HepG2 (cell line): ENCODE measurements around the gene HDGF. TPM values are rescaled to one million over a fixed set of nuclear protein-coding genes. Genes with fewer than 3 reads are reported as not detected.

Experiments
- CCAR2 ChIP-seq: fragments of 200-400 bp; formaldehyde crosslinking; optimal IDR thresholded peaks from 2 replicates; pipeline ENCODE3; 2018; ENCODE audit warnings: low read depth, mild to moderate bottlenecking, low read length, moderate library complexity
- CEBPG ChIP-seq: IDR thresholded peaks from 2 replicates; pipeline ENCODE4 v1.6.1; 2016
- CHD2 ChIP-seq: IDR thresholded peaks from 2 replicates; pipeline ENCODE4 v1.6.1; 2011; ENCODE audit warnings: low read depth, low read length, improper control_type of control experiment
- FOXC1 ChIP-seq: sonication (generic); formaldehyde crosslinking; IDR thresholded peaks from 2 replicates; pipeline ENCODE4 v1.8.0; 2022; ENCODE audit warnings: mild to moderate bottlenecking, missing genetic modification reagents, borderline replicate concordance
- GABPA ChIP-seq, 2 experiments: IDR thresholded peaks; 2 replicates each; pipeline ENCODE4 v1.6.1; 2011 to 2016; ENCODE audit warnings: low read depth in 2 of 2, low read length in 1 of 2, missing biosample characterization in 1 of 2, missing genetic modification characterization in 1 of 2
- GATAD1 ChIP-seq: IDR thresholded peaks from 2 replicates; pipeline ENCODE4 v1.6.1; 2016; ENCODE audit warnings: missing genetic modification reagents, missing compliant biosample characterization
- HNF1A ChIP-seq, 2 experiments: sonication (generic) in 1 of 2; formaldehyde crosslinking in 1 of 2; IDR thresholded peaks; 2 replicates each; pipeline versions ENCODE4 v1.4.0 to v1.6.1; 2016 to 2020; ENCODE audit warnings: borderline replicate concordance in 1 of 2, low read depth in 1 of 2, mild to moderate bottlenecking in 1 of 2, missing genetic modification reagents in 1 of 2
- MIER2 ChIP-seq: IDR thresholded peaks from 2 replicates; pipeline ENCODE4 v1.6.1; 2016; ENCODE audit warnings: missing biosample characterization, missing genetic modification reagents
- NFE2 ChIP-seq: sonication (generic); formaldehyde crosslinking; IDR thresholded peaks from 2 replicates; pipeline ENCODE4 v1.4.0; 2020; ENCODE audit warnings: missing genetic modification reagents
- NR2C2 ChIP-seq: sonication (generic); formaldehyde crosslinking; IDR thresholded peaks from 2 replicates; pipeline ENCODE4 v1.4.0; 2020; ENCODE audit warnings: missing genetic modification reagents, mild to moderate bottlenecking, moderate library complexity, borderline replicate concordance
- RBFOX2 ChIP-seq: fragments of 200-400 bp; formaldehyde crosslinking; IDR thresholded peaks from 2 replicates; pipeline ENCODE4 v1.6.1; 2017; ENCODE audit warnings: low read depth, mild to moderate bottlenecking, low read length
- ZNF446 ChIP-seq: sonication (generic); formaldehyde crosslinking; IDR thresholded peaks from 2 replicates; pipeline ENCODE4 v1.5.0; 2020; ENCODE audit warnings: mild to moderate bottlenecking, missing genetic modification reagents
- ZNF513 ChIP-seq: sonication (generic); formaldehyde crosslinking; conservative IDR thresholded peaks from 2 replicates; pipeline ENCODE4 v1.5.0; 2020; ENCODE audit warnings: missing genetic modification reagents
- ZNF574 ChIP-seq: sonication (generic); formaldehyde crosslinking; IDR thresholded peaks from 2 replicates; pipeline ENCODE4 v1.4.0; 2020; ENCODE audit warnings: missing genetic modification reagents
- ZNF577 ChIP-seq: sonication (generic); formaldehyde crosslinking; IDR thresholded peaks from 2 replicates; pipeline ENCODE4 v1.4.0; 2020; ENCODE audit warnings: mild to moderate bottlenecking, low read depth, missing genetic modification reagents, borderline replicate concordance
- ZNF781 ChIP-seq: sonication (generic); formaldehyde crosslinking; IDR thresholded peaks from 2 replicates; pipeline ENCODE4 v1.5.1; 2020; ENCODE audit warnings: borderline replicate concordance, mild to moderate bottlenecking, missing genetic modification reagents; ENCODE audit errors: not compliant biosample characterization
- ZNF83 ChIP-seq: sonication (generic); formaldehyde crosslinking; IDR thresholded peaks from 2 replicates; pipeline ENCODE4 v1.4.0; 2020; ENCODE audit warnings: missing genetic modification reagents, mild to moderate bottlenecking, borderline replicate concordance
- polyA plus RNA-seq, 8 experiments: library from polyadenylated mRNA; depleted of rRNA in 3 of 8; stranded (reverse) in 7 of 8; unstranded in 1 of 8; fragments of >200 nt; fragmentation: Illumina TruSeq in 4 of 8; extraction: Trizol in 4 of 8; gene quantifications; 2 replicates each; pipeline versions ENCODE4 v1.2.1 to v1.2.3, GENCODE V29; 2011 to 2016; ENCODE audit warnings: low read depth in 4 of 8, missing spikeins in 1 of 8, mixed read lengths in 1 of 8; ENCODE audit not compliant: insufficient read depth in 1 of 8
- total RNA-seq, 5 experiments: library from RNA; depleted of rRNA; stranded (reverse); fragments of >200 nt; fragmentation: Illumina TruSeq; extraction: Trizol; gene quantifications; 2 replicates each; pipeline ENCODE4 v1.2.3, GENCODE V29; 2016; ENCODE audit warnings: low read depth in 1 of 5

Gene HDGF
- total and polyA plus RNA-seq, 2 of the 13 experiments (the other 11 are each of a cell fraction or from before 2014, with no cell fraction given) = 156 to 196 TPM

GRCh38 chr1:156767101-156767878 lies 15.8 kb upstream of the HDGF start, which contains the start of gene PRCC (continued):
- peak; percentile 93 for TF ChIP-seq ZNF513 (CRISPR knock-in tag)
- peak; percentile 99 for TF ChIP-seq ZNF574 (CRISPR knock-in tag)
- 0 out of 2 replicates have a peak, but pooled peaks have one; percentile 4 for TF ChIP-seq NFE2 (CRISPR knock-in tag)
- TF ChIP-seq FOXC1 (CRISPR knock-in tag) = peak; percentile 93; the same call in 1 of the 2 replicates
- TF ChIP-seq ZNF577 (CRISPR knock-in tag) = no peak; the same call in 1 of the 2 replicates
- peak; percentile 94 for TF ChIP-seq GATAD1 (CRISPR knock-in tag)
- TF ChIP-seq MIER2 (CRISPR knock-in tag) = 0 out of 2 replicates have a peak, but pooled peaks have one; percentile 17
- peak; percentile 72 for TF ChIP-seq GABPA (IDR thresholded peaks at IDR 0.05; ENCODE audit: low read depth, low read length)
- TF ChIP-seq GABPA (CRISPR knock-in tag; IDR thresholded peaks at IDR 0.05; ENCODE audit: low read depth) = peak; percentile 94
- TF ChIP-seq NR2C2 (CRISPR knock-in tag) = peak; percentile 90
- peak; percentile 75; the same call in 1 of the 2 replicates for TF ChIP-seq CHD2
- no peak for TF ChIP-seq ZNF83
- peak; percentile 78 for TF ChIP-seq RBFOX2
- no peak for TF ChIP-seq CCAR2
- peak; percentile 88 for TF ChIP-seq ZNF781 (CRISPR knock-in tag)
- 0 out of 2 replicates have a peak, but pooled peaks have one; percentile 25 for TF ChIP-seq HNF1A (IDR thresholded peaks at IDR 0.05; ENCODE audit: low read depth)
- no peak for TF ChIP-seq HNF1A (CRISPR knock-in tag; IDR thresholded peaks at IDR 0.05; ENCODE audit: borderline replicate concordance)
- no peak for TF ChIP-seq CEBPG
- TF ChIP-seq ZNF446 = 0 out of 2 replicates have a peak, but pooled peaks have one; percentile 42
